Measurements from ENCODE around the gene RIPOR2.

The RIPOR2 gene

GRCh38 chr6:24888715-24889370 is 46.9 kb downstream of the RIPOR2 start:
- DNase-seq (ENCODE audit: low read depth) = no peak
- H3K4me3 ChIP-seq (ENCODE audit: low read length) = no peak overlapping the region
- TF ChIP-seq CTCF (IDR thresholded peaks at IDR 0.05; ENCODE audit: insufficient read depth, low read depth, low read length, missing control alignments) = no peak

GRCh38 chr6:24887545-24888140 is 48.1 kb downstream of the RIPOR2 start:
- no peak for DNase-seq (ENCODE audit: low read depth)
- TF ChIP-seq CTCF (IDR thresholded peaks at IDR 0.05; ENCODE audit: insufficient read depth, low read depth, low read length, missing control alignments) = no peak
- no peak overlapping the region for H3K4me3 ChIP-seq (ENCODE audit: low read length)

GRCh38 chr6:24883618-24884017 is 52.1 kb downstream of the RIPOR2 start:
- no peak for TF ChIP-seq CTCF (IDR thresholded peaks at IDR 0.05; ENCODE audit: insufficient read depth, low read depth, low read length, missing control alignments)
- peak; percentile 16 for DNase-seq (ENCODE audit: low read depth)
- no peak overlapping the region for H3K4me3 ChIP-seq (ENCODE audit: low read length)

GRCh38 chr6:24882835-24883555 is 52.8 kb downstream of the RIPOR2 start:
- DNase-seq (ENCODE audit: low read depth) = no peak
- TF ChIP-seq CTCF (IDR thresholded peaks at IDR 0.05; ENCODE audit: insufficient read depth, low read depth, low read length, missing control alignments) = no peak
- H3K4me3 ChIP-seq (ENCODE audit: low read length) = no peak overlapping the region

GRCh38 chr6:24882295-24882694 is 53.5 kb downstream of the RIPOR2 start:
- no peak for TF ChIP-seq CTCF (IDR thresholded peaks at IDR 0.05; ENCODE audit: insufficient read depth, low read depth, low read length, missing control alignments)
- DNase-seq (ENCODE audit: low read depth) = peak; percentile 71
- H3K4me3 ChIP-seq (ENCODE audit: low read length) = no peak overlapping the region

- no peak overlapping the region for H3K4me3 ChIP-seq (ENCODE audit: low read length)
- DNase-seq (ENCODE audit: low read depth) = no peak
- TF ChIP-seq CTCF (IDR thresholded peaks at IDR 0.05; ENCODE audit: insufficient read depth, low read depth, low read length, missing control alignments) = no peak
Measured at GRCh38 chr6:24881376-24881775, 54.4 kb downstream of the RIPOR2 start.
